Measurements from ENCODE around the gene FOXK1.
"Not testable (repeated sequence)": the region's sequence is repeated elsewhere in the genome, so short reads cannot be mapped to it uniquely, and the experiment has no call there.

FOXK1 gene

DNA sequence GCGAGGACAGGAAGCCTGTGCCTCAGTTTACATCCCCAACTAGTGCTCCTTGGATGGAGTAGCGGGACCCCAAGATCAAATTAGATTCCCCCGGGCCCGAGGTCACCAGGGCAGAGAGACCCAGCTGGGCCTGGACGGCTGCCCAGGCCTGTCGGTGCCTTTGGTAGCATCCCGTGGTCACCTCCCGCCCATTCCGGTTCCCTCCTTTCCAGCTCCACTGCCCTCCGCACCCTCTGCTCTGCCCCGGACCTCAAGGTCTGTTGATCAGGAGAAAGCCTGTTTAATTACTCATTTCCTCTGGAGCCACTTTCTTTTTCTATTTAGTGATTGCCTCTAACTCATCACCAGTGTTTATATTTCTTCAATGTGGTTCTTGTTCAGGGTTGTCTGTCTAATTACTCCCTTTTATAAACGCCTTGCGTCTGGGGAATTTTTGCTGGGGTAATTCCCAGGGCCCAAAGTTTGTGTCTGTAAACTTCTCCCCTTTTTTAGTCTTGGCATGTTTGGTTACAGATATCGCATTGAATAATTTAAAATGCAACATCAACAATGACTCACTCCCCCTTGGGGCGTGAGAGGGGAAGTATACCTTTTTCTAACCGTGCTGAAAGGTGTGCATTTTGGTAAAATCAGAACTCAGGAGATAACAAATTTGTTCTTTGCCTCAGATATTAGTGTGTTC is 1.9 kb downstream of the FOXK1 start:
- TF ChIP-seq CTCF (IDR thresholded peaks at IDR 0.05; ENCODE audit: low read depth, low read length), result no peak
- Histone ChIP-seq H3K27me3 (ENCODE audit: insufficient read depth, low read depth, severe bottlenecking) (no peaks in the 10 kb centered on the region), H3K36me3 (peaks cover 10% of the 10 kb centered on the region), H3K27ac (no peak overlapping the region), H3K9me3 (ENCODE audit: severe bottlenecking) (peaks cover 2% of the 10 kb centered on the region), H3K4me3 (ENCODE audit: low read depth, low read length) (peak overlapping the region; percentile 89)
- DNase-seq, result no peak

- Histone ChIP-seq H3K9me3 (ENCODE audit: severe bottlenecking) (peaks cover 2% of the 10 kb centered on the region), H3K27ac (no peak overlapping the region), H3K36me3 (peaks cover 10% of the 10 kb centered on the region), H3K4me3 (ENCODE audit: low read depth, low read length) (no peak overlapping the region), H3K27me3 (ENCODE audit: insufficient read depth, low read depth, severe bottlenecking) (no peaks in the 10 kb centered on the region)
- no peak for TF ChIP-seq CTCF (IDR thresholded peaks at IDR 0.05; ENCODE audit: low read depth, low read length)
- no peak for DNase-seq
These were observed 2.8 kb downstream of the FOXK1 start for GRCh38 chr7:4684846-4685245.

- H3K27me3 ChIP-seq (ENCODE audit: insufficient read depth, low read depth, severe bottlenecking); H3K27ac ChIP-seq; H3K9me3 ChIP-seq (ENCODE audit: severe bottlenecking); H3K4me3 ChIP-seq (ENCODE audit: low read depth, low read length); DNase-seq: not testable (repeated sequence)
- peaks cover 10% of the 10 kb centered on the region for H3K36me3 ChIP-seq
These were observed 3.6 kb downstream of the FOXK1 start for GRCh38 chr7:4685676-4686075.

GRCh38 chr7:4687956-4688355 is 5.9 kb downstream of the FOXK1 start:
- Histone ChIP-seq H3K36me3 (peaks cover 10% of the 10 kb centered on the region), H3K27ac (no peak overlapping the region), H3K4me3 (ENCODE audit: low read depth, low read length) (no peak overlapping the region), H3K27me3 (ENCODE audit: insufficient read depth, low read depth, severe bottlenecking) (no peaks in the 10 kb centered on the region), H3K9me3 (ENCODE audit: severe bottlenecking) (no peaks in the 10 kb centered on the region)
- TF ChIP-seq CTCF (IDR thresholded peaks at IDR 0.05; ENCODE audit: low read depth, low read length), result no peak
- DNase-seq, result no peak

DNA sequence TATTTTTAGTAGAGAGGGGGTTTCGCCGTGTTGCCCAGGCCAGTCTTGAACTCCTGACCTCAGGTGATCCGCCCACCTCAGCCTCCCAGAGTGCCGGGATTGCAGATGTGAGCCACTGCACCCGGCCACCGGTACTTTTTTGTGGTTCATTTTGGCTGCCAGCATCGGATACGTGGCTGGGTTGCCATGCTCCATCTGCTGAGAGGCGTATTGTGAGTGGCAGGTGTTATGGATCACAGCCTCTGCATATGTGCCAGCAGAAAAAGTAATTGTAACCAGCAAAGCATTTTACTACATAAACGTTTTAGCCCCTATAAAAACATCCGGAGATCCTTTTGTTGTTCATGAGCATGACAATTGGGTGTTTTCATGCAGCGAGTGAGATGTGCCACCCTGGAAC is 7.1 kb downstream of the FOXK1 start:
- Histone ChIP-seq H3K27ac (no peak overlapping the region), H3K9me3 (ENCODE audit: severe bottlenecking) (no peaks in the 10 kb centered on the region), H3K27me3 (ENCODE audit: insufficient read depth, low read depth, severe bottlenecking) (no peaks in the 10 kb centered on the region), H3K36me3 (peaks cover 8% of the 10 kb centered on the region), H3K4me3 (ENCODE audit: low read depth, low read length) (no peak overlapping the region)
- no peak for DNase-seq
- TF ChIP-seq CTCF (IDR thresholded peaks at IDR 0.05; ENCODE audit: low read depth, low read length), result no peak

- Histone ChIP-seq H3K27me3 (ENCODE audit: insufficient read depth, low read depth, severe bottlenecking) (no peaks in the 10 kb centered on the region), H3K36me3 (peaks cover 3% of the 10 kb centered on the region; the same call in 1 of the 2 replicates), H3K4me3 (ENCODE audit: low read depth, low read length) (no peak overlapping the region), H3K27ac (no peak overlapping the region), H3K9me3 (ENCODE audit: severe bottlenecking) (no peaks in the 10 kb centered on the region)
- no peak for DNase-seq
- no peak for TF ChIP-seq CTCF (IDR thresholded peaks at IDR 0.05; ENCODE audit: low read depth, low read length)
These were observed 7.6 kb downstream of the FOXK1 start for GRCh38 chr7:4689668-4690067.
